Heart right ventricle (tissue), 16 donors: ENCODE measurements around the gene NR1H4. TPM values are rescaled to one million over a fixed set of nuclear protein-coding genes. Genes with fewer than 3 reads are reported as not detected.

Experiments
- ATAC-seq, 8 donors: fragments of 200-7000 bp; cut with Tn5 transposase; one replicate each; pipeline ENCODE4 v1.9.1; 2020; ENCODE audit warnings: mild to moderate bottlenecking in 8 of 8, moderate library complexity in 8 of 8, moderate number of reproducible peaks in 1 of 8
- DNase-seq, 2 donors: peaks; one replicate each; pipeline ENCODE4 v3.0.0-alpha.2; 2020
- H3K27ac ChIP-seq, 10 donors: fragments of 200-600 bp; sonication (generic) in 2 of 10; one replicate each; pipeline versions ENCODE4 v1.5.0 to v1.8.0; 2020 to 2022; ENCODE audit warnings: mild to moderate bottlenecking in 3 of 10
- H3K27me3 ChIP-seq, 7 donors: fragments of 200-600 bp; one replicate each; pipeline ENCODE4 v1.8.0; 2021 to 2022; ENCODE audit warnings: mild to moderate bottlenecking in 2 of 7
- H3K36me3 ChIP-seq, 9 donors: fragments of 200-600 bp; sonication (generic) in 1 of 9; one replicate each; pipeline versions ENCODE4 v1.5.0 to v1.8.0; 2020 to 2022; ENCODE audit warnings: mild to moderate bottlenecking in 2 of 9
- H3K4me1 ChIP-seq, 9 donors: fragments of 200-600 bp; sonication (generic) in 1 of 9; one replicate each; pipeline versions ENCODE4 v1.5.0 to v1.8.0; 2020 to 2022; ENCODE audit warnings: mild to moderate bottlenecking in 4 of 9
- H3K4me3 ChIP-seq, 10 donors: fragments of 200-600 bp; sonication (generic) in 2 of 10; one replicate each; pipeline versions ENCODE4 v1.5.0 to v1.8.0; 2020 to 2022; ENCODE audit warnings: mild to moderate bottlenecking in 7 of 10, moderate library complexity in 2 of 10
- H3K9me3 ChIP-seq, 11 donors: fragments of 200-600 bp in 10 of 11; sonication (generic) in 2 of 11; one replicate each; pipeline versions ENCODE4 v1.5.0 to v1.8.0; 2013 to 2022; ENCODE audit warnings: mild to moderate bottlenecking in 2 of 11, control low read depth in 1 of 11, moderate library complexity in 1 of 11
- WGBS, 2 donors: extraction: QIAGEN DNeasy Blood & Tissue Kit; methylation state at CpG; one replicate each; pipeline ENCODE4 v1.1.7; 2013; ENCODE audit warnings: inconsistent platforms in 1 of 2; 5-methylcytosine and 5-hydroxymethylcytosine counted together
- intact Hi-C, 10 donors: fragments of 100-400 bp; cut with DNase I; formaldehyde crosslinking; loops; one replicate each; pipeline versions ENCODE4 v1.11.1 to v1.14.2; 2022
- polyA plus RNA-seq, 2 donors: library from polyadenylated mRNA; stranded (reverse); fragments of 200-250 nt; gene quantifications; one replicate each; pipeline ENCODE4 v1.2.3, GENCODE V29; 2013
- total RNA-seq, 10 donors: library from RNA; stranded (reverse); fragmentation: NEBNext Ultra II Directional in 3 of 10; extraction: Animal tissue kit (Norgen Biotek cat#: 25700) in 3 of 10; gene quantifications; one replicate each; pipeline versions ENCODE4 v1.2.1 to v1.2.4, GENCODE V29; 2021 to 2023
- TF ChIP-seq, protein P1 (sequence below), 9 donors: fragments of 200-600 bp; sonication (generic) in 2 of 9; IDR thresholded peaks; one replicate each; pipeline versions ENCODE4 v1.5.0 to v1.8.0; 2021 to 2022; ENCODE audit warnings: antibody characterized with exemption in 9 of 9, mild to moderate bottlenecking in 5 of 9, moderate library complexity in 1 of 9
- donor health status: Arrhythmogenic right ventricular cardiomyopathy.
- donor health status: ischemic (EF 13 %, LVEDD 7.1; RV severe dilation, severe dysfunction).
- donor health status: healthy with polysubstance abuse.
- donor health status: DM: no; HTN: yes; CAD: no.
- donor health status: DM: no; HTN: no; CAD: no.
- donor health status: ischemic (EF 25% LVEDD 6.9; RV normal size, moderate dysfunction).
- donor health status: ischemic (EF 25% LVEDD 5.7; RV mildly dilated, moderate dysfunction).
- donor health status: healthy.
- donor health status: DM: yes; HTN: yes; CAD: no.
- donor health status: Ischemic cardiomyopathy.
- donor health status: ischemic (EF 35%, LVEDD 5.7; RV mildly dilated, moderate dysfunction).
- donor health status: nonischemic (EF 11% LVEDD 7.7; RV severe dilation, severe dysfunction).
- donor health status: DM: yes; HTN: yes; CAD: no.
- donor health status: PGD.
- donor health status: ischemic (EF 29% LVEDD 5.4; RV normal size, mild dysfunction).
- donor health status: nonischemic (EF 23%, LVEDD 6.1; RV moderate dilation, normal function).

The NR1H4 gene
- total and polyA plus RNA-seq, 12 donors = 0.15 TPM; not detected in 11

DNA sequence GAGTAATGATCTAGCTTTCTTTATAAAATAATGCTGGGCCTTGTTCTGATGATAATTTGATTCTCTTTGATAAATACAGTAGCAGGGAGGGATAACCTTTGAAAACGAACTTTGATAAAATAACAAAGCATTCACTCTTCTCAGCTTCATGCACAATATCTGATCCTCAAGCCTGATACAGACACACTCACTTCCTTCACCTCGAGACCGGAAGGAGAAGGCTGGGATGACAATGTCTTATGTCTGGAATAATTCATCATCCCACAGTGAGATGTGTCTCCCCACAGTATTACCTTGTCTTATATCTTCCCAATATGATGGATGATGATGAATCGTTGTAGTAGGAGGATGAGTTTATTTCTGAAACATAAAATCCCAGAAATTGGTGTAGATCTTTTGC, 15.5 kb upstream of the NR1H4 start:
- 55 to 75% methylated on average over 4 of the region's 4 CpGs for WGBS, 2 donors
- Histone ChIP-seq H3K27ac (no peak overlapping the region), H3K27me3 (peaks cover 0 to 4% (median 0%) of the 10 kb centered on the region in 7 donors), H3K4me3 (no peak overlapping the region), H3K4me1 (peaks cover 0 to 5% (median 0%) of the 10 kb centered on the region in 9 donors), H3K36me3 (no peaks in the 10 kb centered on the region), H3K9me3 (no peaks in the 10 kb centered on the region)
- TF ChIP-seq, protein P1, sequence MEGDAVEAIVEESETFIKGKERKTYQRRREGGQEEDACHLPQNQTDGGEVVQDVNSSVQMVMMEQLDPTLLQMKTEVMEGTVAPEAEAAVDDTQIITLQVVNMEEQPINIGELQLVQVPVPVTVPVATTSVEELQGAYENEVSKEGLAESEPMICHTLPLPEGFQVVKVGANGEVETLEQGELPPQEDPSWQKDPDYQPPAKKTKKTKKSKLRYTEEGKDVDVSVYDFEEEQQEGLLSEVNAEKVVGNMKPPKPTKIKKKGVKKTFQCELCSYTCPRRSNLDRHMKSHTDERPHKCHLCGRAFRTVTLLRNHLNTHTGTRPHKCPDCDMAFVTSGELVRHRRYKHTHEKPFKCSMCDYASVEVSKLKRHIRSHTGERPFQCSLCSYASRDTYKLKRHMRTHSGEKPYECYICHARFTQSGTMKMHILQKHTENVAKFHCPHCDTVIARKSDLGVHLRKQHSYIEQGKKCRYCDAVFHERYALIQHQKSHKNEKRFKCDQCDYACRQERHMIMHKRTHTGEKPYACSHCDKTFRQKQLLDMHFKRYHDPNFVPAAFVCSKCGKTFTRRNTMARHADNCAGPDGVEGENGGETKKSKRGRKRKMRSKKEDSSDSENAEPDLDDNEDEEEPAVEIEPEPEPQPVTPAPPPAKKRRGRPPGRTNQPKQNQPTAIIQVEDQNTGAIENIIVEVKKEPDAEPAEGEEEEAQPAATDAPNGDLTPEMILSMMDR (IDR thresholded peaks at IDR 0.05) = no peak
- no peak for DNase-seq
- ATAC-seq = no peak
- intact Hi-C loops = no loop called here

DNA sequence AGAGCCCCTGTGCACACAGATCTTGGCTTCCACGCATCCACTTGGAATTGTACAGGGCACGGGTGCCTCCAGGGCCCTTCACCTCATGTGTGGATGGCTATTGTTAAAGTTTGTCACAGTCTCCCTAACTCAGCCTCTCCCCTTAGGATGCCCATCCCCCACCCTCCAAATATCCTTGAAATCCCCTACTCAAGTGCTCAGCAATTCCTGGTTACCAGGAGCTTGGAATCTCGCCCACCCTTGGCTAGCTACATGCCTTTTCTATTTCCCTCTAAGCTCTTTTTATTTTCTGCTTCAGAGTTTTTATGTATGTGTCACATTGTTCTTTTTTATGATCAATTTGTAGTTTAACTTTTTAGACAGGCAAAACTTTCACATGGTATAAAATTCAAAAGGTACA, 13.0 kb upstream of the NR1H4 start:
- Histone ChIP-seq H3K27ac (no peak overlapping the region), H3K27me3 (peaks cover 0 to 4% (median 0%) of the 10 kb centered on the region in 7 donors), H3K9me3 (no peaks in the 10 kb centered on the region), H3K4me1 (no peaks in the 10 kb centered on the region), H3K36me3 (no peaks in the 10 kb centered on the region), H3K4me3 (no peak overlapping the region)
- TF ChIP-seq, protein P1 (IDR thresholded peaks at IDR 0.05) = no peak
- intact Hi-C loops = no loop called here
- DNase-seq (no peak), ATAC-seq (no peak)
- 59 to 65% methylated on average over 3 of the region's 3 CpGs for WGBS, 2 donors

DNA sequence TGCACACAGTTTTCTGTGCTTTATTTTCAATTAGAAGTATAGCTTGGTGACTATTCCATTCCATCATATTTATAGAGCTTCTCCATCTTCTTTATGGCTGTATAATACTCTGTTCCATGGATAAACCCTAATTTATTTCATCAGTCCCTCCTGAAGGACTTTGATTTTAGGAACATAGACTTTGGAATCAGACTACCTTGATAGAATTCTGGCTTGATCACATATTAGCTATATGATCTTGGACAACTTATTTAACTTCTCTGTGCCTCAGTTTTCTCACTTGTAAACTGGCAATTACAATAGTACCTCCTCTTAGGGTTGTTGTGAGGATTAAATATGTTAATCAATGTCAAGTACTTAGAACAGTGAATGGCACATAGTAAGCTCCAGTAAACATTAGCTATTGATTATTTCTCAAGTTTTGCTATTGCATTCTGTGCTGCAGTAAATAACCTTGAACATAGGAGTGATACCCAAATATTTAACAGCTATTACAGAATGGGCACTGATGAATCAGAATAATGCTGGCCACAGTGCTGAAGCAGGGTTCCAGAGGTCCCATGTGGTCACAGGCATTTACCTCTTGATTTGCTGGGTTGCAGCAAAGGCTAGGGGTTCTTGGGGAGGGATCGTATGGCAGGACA, 12.2 kb upstream of the NR1H4 start:
- H3K36me3 ChIP-seq = no peaks in the 10 kb centered on the region
- H3K27ac ChIP-seq = no peak overlapping the region
- TF ChIP-seq, protein P1 (IDR thresholded peaks at IDR 0.05) = no peak
- no peak overlapping the region for H3K4me3 ChIP-seq
- WGBS, 2 donors = 74 to 79% methylated on average over 1 of the region's 1 CpG
- H3K9me3 ChIP-seq = no peaks in the 10 kb centered on the region
- ATAC-seq (no peak), DNase-seq (no peak)
- intact Hi-C loops = no loop called here
- peaks cover 0 to 4% (median 0%) of the 10 kb centered on the region in 7 donors for H3K27me3 ChIP-seq
- no peaks in the 10 kb centered on the region for H3K4me1 ChIP-seq

DNA sequence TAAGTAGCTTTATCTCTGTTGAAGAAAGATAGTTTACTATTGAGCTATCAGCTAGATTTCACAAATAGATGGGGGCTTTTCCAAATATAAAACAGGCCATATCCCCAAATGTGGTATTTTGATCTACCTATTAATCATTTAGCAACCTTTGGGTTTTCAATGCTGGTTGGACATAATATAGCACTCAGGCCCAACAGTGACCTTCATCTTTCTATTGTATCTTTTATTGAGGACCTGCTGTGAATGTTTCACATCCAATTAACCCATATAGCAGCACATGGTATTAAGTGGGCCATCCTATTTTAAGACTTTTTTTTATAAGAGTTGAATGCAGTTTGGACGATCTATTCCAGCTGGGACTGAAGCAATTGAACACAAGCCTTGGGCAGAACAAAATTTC, 10.0 kb upstream of the NR1H4 start:
- Histone ChIP-seq H3K36me3 (no peaks in the 10 kb centered on the region), H3K27ac (no peak overlapping the region), H3K27me3 (peaks cover 0 to 4% (median 0%) of the 10 kb centered on the region in 7 donors), H3K4me1 (no peaks in the 10 kb centered on the region), H3K9me3 (no peaks in the 10 kb centered on the region), H3K4me3 (no peak overlapping the region)
- no peak for DNase-seq
- ATAC-seq = no peak
- intact Hi-C loops = no loop called here
- WGBS, 2 donors = 76 to 78% methylated on average over 1 of the region's 1 CpG
- TF ChIP-seq, protein P1 (IDR thresholded peaks at IDR 0.05) = no peak
